IPS DF 19.7 (cell line): ENCODE results near the gene CYP1A1.

Source experiments
- DNase-seq: peaks from one replicate; pipeline ENCODE4 v3.0.0-alpha.2; 2013; ENCODE audit warnings: low read depth, low spot score

Gene CYP1A1, protein sequence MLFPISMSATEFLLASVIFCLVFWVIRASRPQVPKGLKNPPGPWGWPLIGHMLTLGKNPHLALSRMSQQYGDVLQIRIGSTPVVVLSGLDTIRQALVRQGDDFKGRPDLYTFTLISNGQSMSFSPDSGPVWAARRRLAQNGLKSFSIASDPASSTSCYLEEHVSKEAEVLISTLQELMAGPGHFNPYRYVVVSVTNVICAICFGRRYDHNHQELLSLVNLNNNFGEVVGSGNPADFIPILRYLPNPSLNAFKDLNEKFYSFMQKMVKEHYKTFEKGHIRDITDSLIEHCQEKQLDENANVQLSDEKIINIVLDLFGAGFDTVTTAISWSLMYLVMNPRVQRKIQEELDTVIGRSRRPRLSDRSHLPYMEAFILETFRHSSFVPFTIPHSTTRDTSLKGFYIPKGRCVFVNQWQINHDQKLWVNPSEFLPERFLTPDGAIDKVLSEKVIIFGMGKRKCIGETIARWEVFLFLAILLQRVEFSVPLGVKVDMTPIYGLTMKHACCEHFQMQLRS

DNA sequence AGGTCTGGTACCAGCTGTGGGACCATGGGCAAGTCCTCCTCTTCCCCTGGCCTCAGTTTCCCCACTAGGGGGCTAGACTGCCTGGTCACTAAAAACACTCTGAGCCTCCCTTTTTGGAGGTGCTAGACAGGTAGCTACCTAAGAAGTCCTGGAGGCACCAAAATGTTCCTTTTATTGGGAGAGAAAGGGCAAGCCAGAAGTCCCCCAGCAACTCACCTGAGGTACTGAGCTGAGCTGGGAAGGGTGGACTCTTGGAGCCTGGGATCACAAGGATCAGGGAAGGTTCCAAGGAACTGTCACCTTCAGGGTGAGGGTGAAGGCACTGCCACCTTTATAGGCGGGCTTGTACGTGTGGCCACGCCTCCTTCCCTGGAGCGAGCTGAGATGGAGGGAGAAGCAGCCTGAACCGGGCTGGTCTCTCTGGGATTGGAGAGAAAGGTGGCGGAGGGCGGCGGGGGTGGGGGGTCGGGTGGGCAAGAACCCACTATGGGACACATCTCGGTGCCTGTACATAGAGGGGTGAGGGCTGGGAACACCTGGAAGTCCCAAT is at the start of gene CYP1A1:
TSS of gene CYP1A1 (minus strand) at position 304 of the 550 bp plus-strand sequence. CDS start 2,431 bp downstream, outside the sequence.
- DNase-seq, result no peak

DNA sequence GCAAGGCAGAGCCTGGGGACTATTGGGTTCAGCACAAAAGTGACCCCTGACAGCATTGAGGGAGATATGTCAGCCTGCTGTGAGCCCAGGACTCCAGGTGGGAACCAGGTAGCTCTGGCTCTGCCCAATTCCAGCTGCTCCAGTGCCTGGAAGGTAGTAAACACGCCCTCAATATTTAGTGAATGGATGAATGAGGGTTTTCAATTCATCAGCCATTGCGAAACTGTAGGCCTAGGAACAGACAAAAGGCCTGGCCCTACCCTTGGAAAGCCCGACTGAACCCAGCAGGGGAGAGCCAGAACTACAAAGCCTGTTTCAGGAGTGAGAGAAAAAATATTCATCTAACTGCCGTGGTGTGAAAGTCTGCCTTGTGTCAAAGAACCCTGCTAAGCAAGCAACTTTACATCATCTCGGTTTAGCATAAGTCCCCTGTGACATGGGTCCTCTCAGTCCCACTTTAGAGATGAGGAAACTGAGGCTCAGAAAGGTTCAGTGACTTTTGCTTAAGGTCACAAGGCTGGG is 48.5 kb upstream of the CYP1A1 start:
- no peak for DNase-seq

DNA sequence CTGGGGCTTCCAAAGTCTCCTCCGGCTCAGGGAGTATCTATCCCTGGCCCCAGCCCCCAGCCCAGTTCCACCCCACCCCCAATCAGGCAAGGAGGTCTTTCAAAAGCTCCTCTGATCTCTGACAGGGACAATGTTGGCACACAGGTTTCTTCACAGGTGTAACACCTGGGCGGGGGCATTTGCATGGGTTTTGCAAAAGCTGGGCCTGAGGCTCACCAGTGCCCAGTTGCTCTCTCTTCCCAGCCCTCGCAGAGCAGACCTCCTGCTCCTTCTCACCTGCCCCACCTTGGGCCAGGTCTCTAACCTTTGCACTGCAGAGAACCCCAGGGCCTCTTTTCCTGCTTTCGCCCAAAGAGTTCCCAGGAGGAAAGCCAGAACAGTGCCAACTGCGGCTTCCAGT is 48.0 kb upstream of the CYP1A1 start:
- no peak for DNase-seq

DNA sequence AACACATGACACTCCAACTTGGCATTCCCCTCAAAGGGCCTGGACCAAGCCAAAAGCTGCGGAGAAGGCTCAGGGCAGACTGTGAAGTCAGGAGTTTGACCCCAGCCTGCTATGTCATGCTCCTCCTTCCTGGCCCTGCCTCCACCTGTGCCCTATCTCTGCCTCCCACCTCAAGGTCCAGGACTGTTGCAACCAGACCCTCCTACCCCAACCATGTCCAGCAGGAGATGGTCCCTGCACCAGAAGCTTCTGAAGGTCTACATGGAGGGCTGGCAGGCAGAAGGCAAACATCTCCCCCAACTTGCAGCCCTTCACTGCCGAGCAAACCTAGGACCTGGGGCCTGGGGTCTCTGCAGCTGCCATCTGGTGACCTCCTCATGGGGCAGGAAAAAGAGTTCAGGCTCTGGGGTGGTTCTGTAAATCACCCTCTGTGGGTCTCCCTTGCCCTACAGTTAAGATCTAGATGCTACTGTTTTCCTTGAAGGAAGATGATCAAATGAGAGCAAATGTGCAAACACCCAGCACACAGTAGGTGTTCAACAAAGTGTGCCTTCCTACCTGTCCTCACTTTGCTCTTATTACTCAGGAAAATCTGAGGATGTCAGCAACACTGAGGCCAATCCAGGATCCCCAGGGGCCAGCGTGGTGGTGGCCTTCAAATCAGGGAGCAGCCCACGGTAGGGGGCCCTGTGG is 45.0 kb upstream of the CYP1A1 start:
- DNase-seq, result no peak

DNA sequence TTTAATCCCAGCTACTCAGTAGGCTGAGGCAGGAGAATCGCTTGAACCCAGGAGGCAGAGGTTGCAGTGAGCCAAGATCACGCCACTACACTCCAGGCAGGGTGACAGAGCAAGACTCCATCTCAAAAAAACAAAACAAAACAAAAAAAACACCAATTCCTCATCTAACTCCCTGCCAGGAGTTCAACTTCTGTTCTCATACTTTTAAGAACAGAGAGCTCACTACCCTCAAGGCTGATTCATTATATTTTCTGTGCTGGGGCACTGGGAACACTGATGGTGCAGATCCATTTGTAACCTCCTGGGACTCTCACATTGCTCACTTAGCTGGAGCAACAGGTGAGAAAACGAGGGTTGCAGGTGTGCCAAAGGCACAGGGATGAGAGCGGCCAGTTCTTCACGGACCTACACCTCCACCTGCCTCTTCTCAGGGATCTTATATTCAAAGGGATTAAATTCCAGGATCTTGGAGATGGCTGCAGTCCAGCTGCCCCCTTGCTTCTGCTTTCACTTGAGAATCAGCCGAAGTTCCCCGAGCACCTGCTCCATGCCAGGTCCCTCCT is 44.2 kb upstream of the CYP1A1 start:
- no peak for DNase-seq

DNA sequence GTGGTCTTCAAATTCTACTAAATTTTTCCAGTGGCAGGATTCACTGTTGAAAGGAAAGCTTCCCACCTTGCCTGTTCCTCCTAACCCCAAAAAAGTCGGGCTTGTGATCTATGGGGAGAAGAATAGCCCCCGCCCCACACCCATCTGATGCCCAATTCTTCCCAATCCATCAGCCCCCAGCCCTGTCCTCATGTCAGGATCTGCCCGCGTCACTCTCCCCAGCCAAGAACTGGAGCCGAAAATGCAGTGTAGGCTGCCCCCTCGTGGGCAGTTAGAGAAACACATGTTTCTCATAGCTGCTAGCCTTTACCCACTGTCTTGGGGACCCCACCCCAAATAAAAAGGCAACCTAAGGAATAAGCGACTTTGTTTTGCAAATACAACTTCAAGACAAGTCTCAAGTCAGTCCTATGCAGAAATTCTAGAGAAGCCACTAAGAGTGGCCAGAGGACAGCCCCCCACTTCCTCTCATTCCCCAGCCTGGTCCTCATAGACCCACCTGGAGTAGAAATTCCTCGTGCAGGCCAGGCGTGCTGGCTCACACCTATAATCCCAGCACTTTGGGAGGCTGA is 43.5 kb upstream of the CYP1A1 start:
- no peak for DNase-seq

DNA sequence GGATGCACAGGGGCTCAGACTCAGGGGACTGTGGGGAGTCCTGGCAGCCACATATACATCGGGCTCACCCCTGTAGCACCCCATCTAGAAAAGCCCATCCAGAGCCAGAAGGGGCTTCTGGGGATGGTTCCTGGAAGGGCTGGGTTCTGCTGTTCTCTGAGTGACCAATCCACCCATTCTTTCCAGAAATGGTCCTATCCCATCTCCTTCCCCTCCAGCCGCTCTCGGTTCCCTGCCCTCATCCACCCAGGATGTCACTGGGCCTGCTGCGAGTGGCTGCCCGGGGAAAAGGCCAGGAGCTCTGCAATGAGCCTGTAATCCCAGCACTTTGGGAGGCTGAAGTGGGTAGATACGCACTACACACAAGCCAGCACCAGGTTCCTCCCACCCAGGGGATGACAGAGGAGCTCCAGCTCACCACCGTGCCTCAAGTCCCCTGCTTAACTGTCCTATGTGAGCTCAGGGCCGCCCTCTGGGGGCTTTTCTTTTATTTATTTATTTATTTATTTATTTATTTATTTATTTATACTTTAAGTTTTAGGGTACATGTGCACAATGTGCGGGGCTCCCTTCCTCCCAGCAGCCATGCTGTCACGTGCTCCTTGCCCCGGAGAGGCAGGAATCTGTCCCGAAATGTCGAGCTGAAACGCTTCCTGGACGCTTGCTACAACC is 42.9 kb upstream of the CYP1A1 start:
- no peak for DNase-seq

DNA sequence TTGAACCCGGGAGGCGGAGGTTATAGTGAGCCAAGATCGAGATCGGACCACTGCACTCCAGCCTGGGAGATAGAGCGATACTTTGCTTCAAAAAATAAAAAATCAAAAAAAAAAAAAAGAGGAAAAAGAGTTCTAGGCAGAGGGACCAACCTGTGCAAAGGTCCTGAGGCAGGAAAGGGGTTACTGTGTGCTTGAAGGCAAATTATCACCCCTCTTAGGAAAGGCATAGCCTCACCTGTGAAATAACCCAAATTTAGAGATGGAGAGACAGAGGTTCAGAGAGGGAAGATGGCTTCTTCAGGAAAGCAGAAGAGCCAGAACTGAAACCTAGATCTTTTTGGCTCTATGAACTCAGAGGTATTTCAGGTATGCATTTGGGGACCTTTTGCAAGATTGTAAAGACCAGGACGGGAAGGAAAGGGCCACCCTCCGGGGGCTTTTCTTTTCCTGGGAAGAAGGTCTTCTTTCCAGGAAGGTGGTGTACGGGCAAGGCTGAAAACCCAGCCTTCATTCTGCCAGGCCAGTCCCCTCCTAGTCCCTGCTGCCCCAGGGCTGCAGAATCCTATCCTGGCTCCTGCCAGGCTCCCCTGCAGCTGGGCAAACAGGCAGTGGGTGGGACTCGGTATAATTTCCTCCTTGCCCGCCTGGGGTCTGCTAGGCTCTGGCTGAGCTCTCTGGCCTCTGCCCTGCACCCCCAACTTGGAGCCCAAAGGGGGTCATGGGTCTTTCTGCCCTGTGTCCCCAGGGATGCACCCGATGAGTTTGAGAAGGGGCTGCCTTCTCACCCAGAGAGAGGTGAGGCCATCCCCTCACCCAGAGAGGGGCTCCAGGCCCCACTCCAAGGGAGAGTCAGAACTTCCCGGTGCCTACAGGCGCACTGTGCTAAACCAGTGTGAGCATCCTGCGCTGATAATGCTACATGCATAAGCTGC is 42.1 kb upstream of the CYP1A1 start:
- DNase-seq, result no peak

DNA sequence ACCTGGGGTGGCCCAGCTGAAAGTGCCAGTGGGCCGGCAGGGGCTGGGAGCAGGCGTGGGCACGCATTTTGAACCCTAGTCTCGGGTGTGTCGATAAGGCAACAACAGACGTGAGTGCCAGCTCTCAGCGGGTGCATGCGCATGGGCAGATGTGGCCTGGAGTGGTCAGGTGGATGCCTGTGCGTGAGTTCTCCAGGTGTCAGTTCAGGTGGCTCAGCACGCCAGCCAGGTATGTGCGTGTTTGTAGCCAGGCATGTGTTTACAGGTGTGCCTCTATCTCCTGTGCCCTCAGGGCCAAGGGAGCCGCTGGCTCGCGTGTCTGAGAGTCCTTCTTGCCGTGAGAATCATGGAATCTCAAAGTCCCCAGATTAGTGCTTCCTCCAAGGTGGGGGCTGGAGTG is 38.1 kb upstream of the CYP1A1 start:
- DNase-seq, result no peak

DNA sequence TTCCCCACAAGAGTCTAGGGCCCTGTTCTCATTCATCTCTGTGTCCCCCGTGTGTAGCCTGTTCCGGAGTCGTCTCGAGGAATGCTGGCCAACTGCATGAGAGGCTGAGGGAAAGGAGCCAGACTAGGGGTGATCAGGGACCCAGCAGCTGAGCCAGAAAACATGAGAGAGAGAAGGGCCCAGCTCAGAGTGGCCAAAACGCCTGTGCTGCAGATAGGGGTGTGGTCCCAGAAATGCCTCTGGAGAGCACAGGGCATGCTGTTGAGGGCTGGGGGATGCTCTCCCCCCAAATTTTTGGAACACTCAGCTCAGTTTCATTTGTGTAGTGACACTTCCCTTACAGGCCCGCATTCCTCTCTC is 37.4 kb upstream of the CYP1A1 start:
- no peak for DNase-seq

DNA sequence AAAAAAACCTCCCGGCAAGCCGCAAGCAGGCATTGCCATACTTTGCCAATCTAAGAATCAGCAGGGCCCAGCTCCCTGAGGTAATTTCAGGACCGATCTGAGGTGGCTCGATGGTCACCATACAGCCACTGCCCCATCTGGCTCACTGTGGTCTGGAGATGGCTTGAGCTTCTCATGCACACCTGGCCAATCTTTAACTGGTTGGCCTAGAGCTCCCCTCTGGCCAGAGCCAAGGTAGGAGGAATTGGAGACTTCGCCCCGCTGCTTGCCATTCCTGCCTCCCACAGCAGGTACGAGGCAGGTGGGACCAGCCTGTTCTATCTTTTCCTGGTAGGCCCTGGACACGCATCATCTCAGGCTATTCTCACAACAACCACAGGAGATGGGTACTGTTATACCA is 33.4 kb upstream of the CYP1A1 start:
- no peak for DNase-seq

DNA sequence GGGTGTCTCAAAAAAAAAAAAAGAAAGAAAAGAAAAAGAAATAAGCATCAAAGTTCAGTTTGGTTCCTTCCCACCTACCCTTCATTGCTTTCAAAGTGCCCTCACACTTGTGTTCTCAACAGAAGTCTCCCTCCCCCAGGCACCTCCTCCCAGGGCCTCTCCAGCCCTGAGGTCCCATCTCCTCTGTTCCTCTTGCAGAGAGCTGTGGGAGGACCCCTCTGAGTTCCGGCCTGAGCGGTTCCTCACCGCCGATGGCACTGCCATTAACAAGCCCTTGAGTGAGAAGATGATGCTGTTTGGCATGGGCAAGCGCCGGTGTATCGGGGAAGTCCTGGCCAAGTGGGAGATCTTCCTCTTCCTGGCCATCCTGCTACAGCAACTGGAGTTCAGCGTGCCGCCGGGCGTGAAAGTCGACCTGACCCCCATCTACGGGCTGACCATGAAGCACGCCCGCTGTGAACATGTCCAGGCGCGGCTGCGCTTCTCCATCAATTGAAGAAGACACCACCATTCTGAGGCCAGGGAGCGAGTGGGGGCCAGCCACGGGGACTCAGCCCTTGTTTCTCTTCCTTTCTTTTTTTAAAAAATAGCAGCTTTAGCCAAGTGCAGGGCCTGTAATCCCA is 29.4 kb upstream of the CYP1A1 start:
- DNase-seq, result no peak

DNA sequence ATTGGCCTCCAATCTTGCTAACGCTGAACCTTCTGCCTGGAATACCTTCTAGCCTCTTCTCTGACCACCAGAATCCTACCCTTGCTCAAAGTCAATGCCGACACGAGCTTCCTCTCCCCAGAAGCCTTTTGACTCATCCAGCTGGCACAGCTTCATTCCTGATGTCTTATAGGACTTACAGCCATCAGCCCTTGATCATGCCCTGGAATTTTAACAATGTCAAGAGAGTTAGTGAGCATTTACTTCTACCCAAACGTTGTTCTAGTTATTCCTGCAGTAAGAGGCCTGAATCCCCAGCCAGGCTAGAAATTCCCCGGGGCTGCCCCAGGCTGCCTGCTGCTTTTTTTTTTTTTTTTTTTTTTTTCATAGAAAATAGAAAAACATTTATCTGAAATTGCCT is 27.2 kb upstream of the CYP1A1 start:
- no peak for DNase-seq

DNA sequence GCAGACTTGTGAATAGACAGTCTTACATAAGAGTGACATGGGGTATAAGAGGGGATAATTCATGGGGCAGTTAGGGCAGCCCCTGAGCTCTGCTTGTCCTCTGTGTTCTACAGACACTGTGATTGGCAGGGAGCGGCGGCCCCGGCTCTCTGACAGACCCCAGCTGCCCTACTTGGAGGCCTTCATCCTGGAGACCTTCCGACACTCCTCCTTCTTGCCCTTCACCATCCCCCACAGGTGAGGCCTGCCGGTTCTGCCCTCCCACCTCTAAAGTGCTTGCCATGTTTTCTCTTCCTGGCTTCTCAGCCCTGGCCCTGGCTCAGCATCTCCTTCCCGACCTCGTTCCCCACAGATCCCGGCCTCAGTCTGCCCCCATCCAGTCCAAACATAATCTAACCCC is 26.7 kb upstream of the CYP1A1 start:
- DNase-seq, result no peak

DNA sequence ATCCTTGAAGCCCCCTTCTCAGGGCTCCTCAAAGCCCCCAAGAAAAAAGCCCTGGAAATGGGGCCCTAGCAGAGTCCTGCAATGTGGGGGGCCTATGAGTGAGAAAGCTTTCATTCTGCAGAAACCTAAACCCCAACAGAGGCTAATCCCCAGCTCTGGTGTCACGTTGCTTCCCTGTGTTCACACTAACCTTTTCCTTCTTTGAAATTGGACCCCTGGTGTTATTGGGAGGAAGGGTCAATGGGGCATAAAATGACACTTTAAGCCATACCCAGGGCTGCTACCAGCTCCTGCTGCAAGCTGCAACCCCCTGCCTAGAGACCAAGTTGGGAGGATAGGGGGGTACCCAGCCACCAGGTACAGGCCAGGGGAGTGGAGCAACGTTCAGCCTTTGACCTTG is 25.4 kb upstream of the CYP1A1 start:
- no peak for DNase-seq

DNA sequence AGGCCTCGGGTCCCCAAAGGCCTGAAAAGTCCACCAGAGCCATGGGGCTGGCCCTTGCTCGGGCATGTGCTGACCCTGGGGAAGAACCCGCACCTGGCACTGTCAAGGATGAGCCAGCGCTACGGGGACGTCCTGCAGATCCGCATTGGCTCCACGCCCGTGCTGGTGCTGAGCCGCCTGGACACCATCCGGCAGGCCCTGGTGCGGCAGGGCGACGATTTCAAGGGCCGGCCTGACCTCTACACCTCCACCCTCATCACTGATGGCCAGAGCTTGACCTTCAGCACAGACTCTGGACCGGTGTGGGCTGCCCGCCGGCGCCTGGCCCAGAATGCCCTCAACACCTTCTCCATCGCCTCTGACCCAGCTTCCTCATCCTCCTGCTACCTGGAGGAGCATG is 24.5 kb upstream of the CYP1A1 start:
- no peak for DNase-seq

DNA sequence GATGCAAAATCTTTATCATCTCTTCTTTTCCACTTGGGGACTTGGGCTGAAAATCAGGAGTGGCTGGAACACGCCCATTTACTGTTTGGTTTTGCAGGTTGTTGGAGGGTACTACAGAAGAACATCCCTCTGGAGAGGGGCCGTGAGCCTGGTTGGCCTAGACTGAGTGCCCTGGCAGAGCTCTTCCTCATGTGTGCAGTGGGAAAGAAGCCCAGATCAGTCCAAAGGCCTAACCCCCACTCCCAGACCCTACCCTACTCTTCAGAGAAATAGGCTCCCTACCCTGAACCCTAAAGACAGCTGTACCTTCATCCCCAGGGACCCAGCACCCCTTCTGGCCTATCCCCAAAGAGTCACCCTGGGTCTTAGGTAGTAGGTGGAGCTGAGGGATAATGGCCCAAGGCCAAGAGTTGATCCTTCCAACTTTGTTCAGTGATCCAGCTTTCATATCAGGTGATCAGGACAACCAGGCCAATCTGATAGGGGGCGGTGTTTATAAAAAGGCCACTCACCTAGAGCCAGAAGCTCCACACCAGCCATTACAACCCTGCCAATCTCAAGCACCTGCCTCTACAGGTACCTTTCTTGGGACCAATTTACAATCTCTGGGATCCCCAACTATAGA is 23.1 kb upstream of the CYP1A1 start, which contains the start of gene CYP1A2:
TSS of gene CYP1A2 (plus strand) at position 524 of the 625 bp plus-strand sequence. CDS start 894 bp downstream, outside the sequence.
- no peak for DNase-seq

DNA sequence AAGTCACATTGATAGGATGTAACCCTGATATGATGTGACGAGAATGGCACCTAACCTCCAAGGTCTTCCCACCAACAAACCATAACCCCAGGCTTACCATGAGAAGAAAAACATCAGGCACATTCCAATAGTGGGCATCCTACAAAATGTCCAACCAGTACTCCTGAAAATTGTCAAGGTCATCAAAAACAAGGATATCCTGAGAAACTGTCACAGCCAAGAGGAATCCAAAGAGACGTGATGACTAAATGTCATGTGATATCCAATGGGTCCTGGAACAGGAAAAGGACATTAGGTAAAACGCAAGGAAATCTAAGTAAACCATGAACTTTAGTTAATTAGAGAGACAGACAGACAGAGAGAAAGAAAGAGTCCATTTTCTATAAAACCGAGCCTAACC is 21.1 kb upstream of the CYP1A1 start:
- no peak for DNase-seq

DNA sequence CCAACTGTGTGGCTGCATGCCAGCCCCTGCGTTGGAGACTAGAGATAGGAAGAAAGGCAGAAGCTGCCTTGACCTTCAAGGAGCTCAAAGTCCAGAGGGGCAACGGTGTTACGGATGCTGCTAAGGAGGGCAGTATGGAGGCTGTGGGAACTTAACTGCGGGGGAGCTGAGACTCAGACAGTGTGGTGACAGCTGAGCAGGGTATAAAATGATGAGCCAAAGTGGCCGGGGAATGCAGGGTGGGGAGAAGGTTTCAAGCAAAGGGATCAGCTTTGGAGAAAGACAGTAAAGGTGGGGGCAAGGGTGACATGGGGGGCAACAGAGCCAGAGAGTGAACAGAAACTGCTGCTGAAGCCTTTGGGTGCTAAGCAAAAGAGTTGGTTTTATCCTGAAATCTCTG is 17.1 kb upstream of the CYP1A1 start:
- no peak for DNase-seq
